Left lung (tissue), 10 donors: ENCODE results near the gene BAAT. TPM values are rescaled to one million over a fixed set of nuclear protein-coding genes. Genes with fewer than 3 reads are reported as not detected.

ENCODE experiments used
- ATAC-seq: fragments of 200-7000 bp; cut with Tn5 transposase; one replicate; pipeline ENCODE4 v1.9.1; 2020; ENCODE audit warnings: moderate library complexity
- DNase-seq, 4 donors: peaks; one replicate each; pipeline ENCODE4 v3.0.0-alpha.2; 2013 to 2020
- H3K27ac ChIP-seq, 2 donors: fragments of 200-600 bp; sonication (generic) in 1 of 2; one replicate each; pipeline versions ENCODE4 v1.5.0 to v1.8.0; 2020 to 2021
- H3K27me3 ChIP-seq, 2 donors: fragments of 200-600 bp; sonication (generic) in 1 of 2; one replicate each; pipeline versions ENCODE4 v1.5.0 to v1.8.0; 2020 to 2021
- H3K36me3 ChIP-seq, 2 donors: fragments of 200-600 bp; sonication (generic) in 1 of 2; one replicate each; pipeline versions ENCODE4 v1.5.0 to v1.8.0; 2020 to 2021
- H3K4me1 ChIP-seq, 2 donors: fragments of 200-600 bp; one replicate each; pipeline ENCODE4 v1.8.0; 2021
- H3K4me3 ChIP-seq, 2 donors: fragments of 200-600 bp; sonication (generic) in 1 of 2; one replicate each; pipeline versions ENCODE4 v1.5.0 to v1.8.0; 2020 to 2021; ENCODE audit warnings: mild to moderate bottlenecking in 1 of 2
- H3K9me3 ChIP-seq, 2 donors: fragments of 200-600 bp; sonication (generic) in 1 of 2; one replicate each; pipeline versions ENCODE4 v1.5.0 to v1.8.0; 2020 to 2021
- intact Hi-C, 2 donors: fragments of 100-400 bp; cut with DNase I; formaldehyde crosslinking; loops; one replicate each; pipeline versions ENCODE4 v1.11.2 to v1.14.2; 2022
- polyA plus RNA-seq, 6 donors: library from polyadenylated mRNA; unstranded; fragments of 120-200 nt; gene quantifications; one replicate each; pipeline ENCODE4 v1.2.1, GENCODE V29; 2013; ENCODE audit not compliant: insufficient read length in 6 of 6
- total RNA-seq, 2 donors: library from RNA; stranded (reverse); fragmentation: NEBNext Ultra II Directional; extraction: Animal tissue kit (Norgen Biotek cat#: 25700); gene quantifications; one replicate each; pipeline ENCODE4 v1.2.1, GENCODE V29; 2021
- TF ChIP-seq, protein P1 (sequence below), 2 donors: fragments of 200-600 bp; sonication (generic) in 1 of 2; IDR thresholded peaks; one replicate each; pipeline versions ENCODE4 v1.5.0 to v1.8.0; 2021; ENCODE audit warnings: antibody characterized with exemption in 2 of 2
- donor health status: DM: no; HTN: yes; CAD: no.
- donor health status: DM: no; HTN: no; CAD: no.

The BAAT gene
- total and polyA plus RNA-seq, 8 donors: 0.28 to 18.6 (median 0.67) TPM

DNA sequence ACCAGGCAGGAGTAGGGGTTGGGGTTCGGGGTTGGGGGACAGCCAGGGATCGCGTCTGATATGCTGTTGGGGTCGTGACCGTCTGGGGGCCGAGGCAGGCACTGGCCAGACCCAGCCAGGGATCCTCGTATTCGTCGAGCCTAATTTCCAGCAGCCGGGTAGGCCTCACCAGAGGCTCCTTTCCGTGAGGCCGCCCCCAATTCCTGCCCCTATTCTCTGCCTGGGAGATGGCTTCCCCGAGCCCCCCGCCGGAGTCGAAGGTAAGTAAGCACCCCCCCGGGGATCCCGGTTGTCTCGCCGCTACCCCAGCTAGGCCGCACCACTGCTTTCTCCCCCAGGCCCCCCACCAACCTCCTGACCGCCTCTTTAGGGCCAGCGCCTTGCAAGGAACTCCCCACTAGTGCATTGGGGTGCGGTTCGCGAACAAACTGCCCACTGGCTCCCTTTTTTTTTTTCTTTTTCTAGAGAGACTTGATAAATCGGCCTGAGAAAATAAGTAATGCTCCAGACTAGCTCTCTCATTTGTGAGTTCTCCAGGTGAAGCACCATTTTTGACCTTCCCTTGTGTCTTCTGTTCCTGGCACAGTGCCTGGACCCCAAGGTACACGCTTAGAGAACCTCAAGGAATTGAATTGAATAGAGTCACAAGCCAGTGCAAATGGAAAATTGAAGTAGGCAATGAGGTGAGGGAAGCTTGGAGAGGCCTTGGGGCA, 14.3 kb upstream of the BAAT start:
- Histone ChIP-seq H3K27ac (peak overlapping the region; percentile 81 to 83), H3K9me3 (peaks cover 0 to 10% of the 10 kb centered on the region in 2 donors), H3K4me3 (peak overlapping the region; percentile 53 to 85), H3K27me3 (no peaks in the 10 kb centered on the region), H3K4me1 (peaks cover 21 to 57% of the 10 kb centered on the region in 2 donors), H3K36me3 (peaks cover 0 to 41% of the 10 kb centered on the region in 2 donors)
- intact Hi-C loops: no loop called here
- DNase-seq: peak in 2 of 4 donors; percentile 13 to 85
- ATAC-seq: peak; percentile 37
- TF ChIP-seq, protein P1, sequence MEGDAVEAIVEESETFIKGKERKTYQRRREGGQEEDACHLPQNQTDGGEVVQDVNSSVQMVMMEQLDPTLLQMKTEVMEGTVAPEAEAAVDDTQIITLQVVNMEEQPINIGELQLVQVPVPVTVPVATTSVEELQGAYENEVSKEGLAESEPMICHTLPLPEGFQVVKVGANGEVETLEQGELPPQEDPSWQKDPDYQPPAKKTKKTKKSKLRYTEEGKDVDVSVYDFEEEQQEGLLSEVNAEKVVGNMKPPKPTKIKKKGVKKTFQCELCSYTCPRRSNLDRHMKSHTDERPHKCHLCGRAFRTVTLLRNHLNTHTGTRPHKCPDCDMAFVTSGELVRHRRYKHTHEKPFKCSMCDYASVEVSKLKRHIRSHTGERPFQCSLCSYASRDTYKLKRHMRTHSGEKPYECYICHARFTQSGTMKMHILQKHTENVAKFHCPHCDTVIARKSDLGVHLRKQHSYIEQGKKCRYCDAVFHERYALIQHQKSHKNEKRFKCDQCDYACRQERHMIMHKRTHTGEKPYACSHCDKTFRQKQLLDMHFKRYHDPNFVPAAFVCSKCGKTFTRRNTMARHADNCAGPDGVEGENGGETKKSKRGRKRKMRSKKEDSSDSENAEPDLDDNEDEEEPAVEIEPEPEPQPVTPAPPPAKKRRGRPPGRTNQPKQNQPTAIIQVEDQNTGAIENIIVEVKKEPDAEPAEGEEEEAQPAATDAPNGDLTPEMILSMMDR (IDR thresholded peaks at IDR 0.05): no peak

DNA sequence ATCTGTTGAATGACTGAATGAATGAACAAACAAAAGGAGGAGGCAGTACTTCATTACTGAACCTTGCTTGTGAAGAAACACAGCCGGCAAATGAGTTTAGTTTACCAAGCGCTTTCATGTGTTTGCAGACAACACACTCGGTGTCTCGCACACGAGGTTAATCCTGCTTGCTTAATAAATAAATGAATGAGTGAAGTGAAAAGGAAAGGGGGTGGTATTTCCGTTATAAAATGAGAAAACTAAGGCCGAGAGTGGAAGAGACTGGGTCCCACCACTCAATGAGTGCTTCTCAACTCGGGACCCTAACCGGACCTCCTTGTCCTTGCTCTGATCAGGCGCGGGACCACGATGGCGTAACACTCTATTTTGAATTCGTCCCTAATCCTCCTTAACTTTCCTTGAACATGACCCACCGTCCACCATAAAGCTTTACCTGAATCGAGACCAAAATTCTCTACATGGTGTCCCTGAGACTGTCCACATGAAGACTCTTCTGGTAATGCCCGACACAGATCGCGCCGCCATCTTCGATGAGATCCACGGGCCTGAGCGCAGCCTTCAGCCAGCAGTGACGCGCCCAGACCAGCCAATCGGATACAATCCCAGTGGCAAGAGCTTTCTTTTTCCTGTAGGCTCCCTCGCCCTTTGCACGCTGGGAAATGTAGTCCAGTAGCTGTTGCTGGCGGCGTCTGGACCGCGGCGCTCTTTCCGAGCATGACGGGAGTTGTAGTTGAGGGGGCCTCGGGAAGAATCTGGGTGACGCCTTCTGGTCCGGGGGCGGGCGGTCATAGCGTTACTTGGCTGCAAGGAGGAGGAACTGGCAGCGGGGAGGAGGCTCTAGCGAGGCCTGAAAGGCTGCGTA, 13.5 kb upstream of the BAAT start, which contains the start of the genes MRPL50 and ZNF189:
Gene MRPL50 (minus strand): TSS at position 551 of the 862 bp plus-strand sequence. CDS start 26 bp downstream, at position 525.
Gene ZNF189 (plus strand): TSS at position 784 of the 862 bp plus-strand sequence. CDS start 306 bp downstream, outside the sequence.
- Histone ChIP-seq H3K27ac (peak within 1 kb of the TSS; percentile 83 to 88), H3K4me1 (peaks cover 21 to 57% of the 10 kb centered on the region in 2 donors), H3K9me3 (peaks cover 0 to 2% of the 10 kb centered on the region in 2 donors), H3K27me3 (no peaks in the 10 kb centered on the region), H3K4me3 (peak within 1 kb of the TSS; percentile 71 to 85), H3K36me3 (peaks cover 0 to 33% of the 10 kb centered on the region in 2 donors)
- DNase-seq (peak; percentile 98 to 99 (median 99)), ATAC-seq (peak; percentile 98)
- TF ChIP-seq, protein P1 (IDR thresholded peaks at IDR 0.05): no peak
- intact Hi-C loops: no loop called here

DNA sequence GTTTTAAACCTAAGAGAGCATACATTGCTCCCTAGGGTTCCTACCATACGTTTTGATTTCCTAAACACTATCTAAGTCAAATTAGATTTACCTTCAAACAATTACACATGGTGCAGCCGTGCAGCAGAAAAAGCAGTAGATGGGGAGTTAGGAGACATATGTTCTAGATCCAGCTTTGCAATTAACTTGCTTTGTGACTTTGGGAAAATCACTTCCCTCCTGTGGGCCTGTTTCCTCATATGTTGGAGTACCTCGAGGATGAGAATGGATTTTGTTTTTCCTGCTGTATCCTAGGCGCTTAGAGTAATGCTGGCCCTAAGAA, 12.9 kb upstream of the BAAT start:
- peak overlapping the region; percentile 83 to 88 for H3K27ac ChIP-seq
- H3K9me3 ChIP-seq: peaks cover 0 to 5% of the 10 kb centered on the region in 2 donors
- peak; percentile 1 for ATAC-seq
- intact Hi-C loops: no loop called here
- DNase-seq: no peak
- TF ChIP-seq, protein P1 (IDR thresholded peaks at IDR 0.05): no peak
- H3K4me3 ChIP-seq: peak overlapping the region; percentile 71 to 85
- no peaks in the 10 kb centered on the region for H3K27me3 ChIP-seq
- H3K36me3 ChIP-seq: peaks cover 0 to 27% of the 10 kb centered on the region in 2 donors
- H3K4me1 ChIP-seq: peaks cover 21 to 57% of the 10 kb centered on the region in 2 donors

DNA sequence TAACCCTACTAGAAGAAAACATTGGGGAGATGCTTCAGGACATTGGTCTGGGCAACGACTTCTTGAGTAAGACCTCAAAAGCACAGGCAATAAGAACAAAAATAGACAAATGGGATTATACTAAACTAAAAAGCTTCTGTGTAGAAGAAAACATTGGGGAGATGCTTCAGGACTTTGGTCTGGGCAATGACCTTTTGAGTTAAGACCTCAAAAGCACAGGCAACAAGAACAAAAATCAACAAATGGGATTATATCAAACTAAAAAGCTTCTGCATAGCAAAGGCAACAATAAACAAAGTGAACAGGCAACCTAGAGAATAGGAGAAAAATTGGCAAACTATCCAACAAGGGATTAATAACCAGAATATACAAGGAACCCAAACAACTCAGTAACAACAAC, 9.9 kb upstream of the BAAT start:
- H3K4me1 ChIP-seq: peaks cover 13 to 34% of the 10 kb centered on the region in 2 donors
- ATAC-seq (no peak), DNase-seq (no peak)
- no peaks in the 10 kb centered on the region for H3K27me3 ChIP-seq
- H3K36me3 ChIP-seq: peaks cover 0 to 15% of the 10 kb centered on the region in 2 donors
- H3K4me3 ChIP-seq: no peak overlapping the region
- H3K9me3 ChIP-seq: peaks cover 0 to 6% of the 10 kb centered on the region in 2 donors
- TF ChIP-seq, protein P1 (IDR thresholded peaks at IDR 0.05): no peak
- H3K27ac ChIP-seq: no peak overlapping the region
- intact Hi-C loops: no loop called here

DNA sequence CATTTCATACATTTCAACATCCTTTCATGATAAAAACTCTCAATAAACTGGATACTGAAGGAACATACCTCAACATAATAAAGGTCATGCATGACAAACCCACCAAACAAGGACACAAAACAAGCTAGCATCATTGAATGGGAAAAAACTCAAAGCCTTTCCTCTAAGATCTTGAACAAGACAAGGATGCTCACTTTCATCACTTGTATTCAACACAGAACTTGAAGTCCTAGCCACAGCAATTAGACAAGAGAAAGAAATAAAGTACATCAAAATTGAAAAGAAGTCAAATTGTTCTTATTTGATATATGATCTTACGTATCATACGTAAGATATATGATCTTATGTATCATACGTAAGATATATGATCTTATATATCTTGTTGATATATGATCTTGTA, 8.3 kb upstream of the BAAT start:
- intact Hi-C loops: no loop called here

More for the DNA sequence above, 8.3 kb upstream of the BAAT start:
- no peak overlapping the region for H3K4me3 ChIP-seq
- no peak overlapping the region for H3K27ac ChIP-seq
- TF ChIP-seq, protein P1 (IDR thresholded peaks at IDR 0.05): no peak
- no peaks in the 10 kb centered on the region for H3K27me3 ChIP-seq
- peaks cover 0 to 6% of the 10 kb centered on the region in 2 donors for H3K9me3 ChIP-seq
- DNase-seq: no peak
- H3K4me1 ChIP-seq: peaks cover 10 to 29% of the 10 kb centered on the region in 2 donors
- peaks cover 0 to 23% of the 10 kb centered on the region in 2 donors for H3K36me3 ChIP-seq
- no peak for ATAC-seq
